ENCODE results near the gene CHCHD4. TPM values are rescaled to one million over a fixed set of nuclear protein-coding genes. Genes with fewer than 3 reads are reported as not detected.
"Not testable (repeated sequence)": the region's sequence is repeated elsewhere in the genome, so short reads cannot be mapped to it uniquely, and the experiment has no call there.

CHCHD4 gene
- total RNA-seq, 2 donors from 2014 or later = 2.7 to 3.6 TPM

DNA sequence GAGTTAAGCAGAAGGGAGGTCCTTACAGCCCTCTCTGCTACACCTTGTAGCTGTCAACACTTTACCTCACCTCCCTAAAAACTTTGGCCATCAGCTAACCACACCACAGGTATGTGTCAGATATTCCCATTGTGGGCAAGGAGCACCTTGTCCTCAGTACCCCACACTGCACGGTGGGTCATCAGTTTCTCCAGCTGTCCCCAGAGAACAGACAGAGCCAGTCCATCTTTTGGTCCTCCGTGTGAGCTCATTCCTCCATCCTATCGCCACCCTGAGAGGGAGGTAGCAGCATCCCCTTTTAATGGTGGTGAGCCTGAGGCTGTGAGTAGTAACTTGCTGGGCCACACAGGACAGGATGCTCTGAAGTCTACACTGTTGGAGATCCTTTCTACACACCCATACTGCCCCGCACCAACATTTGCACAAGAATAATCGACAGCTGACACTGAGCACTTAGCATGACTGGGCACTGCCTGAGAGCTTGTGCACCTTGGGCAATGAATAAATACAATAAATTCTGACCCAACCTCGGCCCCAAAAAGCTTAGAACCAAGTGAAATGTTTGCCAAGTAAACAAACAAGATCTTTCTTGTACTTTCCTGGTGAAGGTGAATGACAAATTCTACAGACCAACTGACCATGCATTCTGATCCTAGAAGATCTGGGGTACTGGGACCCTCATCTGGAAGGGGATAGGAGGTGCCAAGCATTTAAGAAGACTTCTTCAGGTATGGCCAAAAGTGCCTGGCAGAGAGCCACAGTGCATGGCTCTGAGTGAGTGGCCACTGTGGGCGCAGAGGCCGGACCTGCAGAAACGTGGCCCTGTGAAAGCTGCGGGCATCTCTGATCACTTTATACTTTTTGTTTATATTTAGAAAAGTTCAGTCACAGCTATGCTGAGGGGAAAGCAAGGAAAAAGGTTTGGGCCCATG lies 6.9 kb downstream of the CHCHD4 start:
- no peaks in the 10 kb centered on the region for H3K27me3 Mint-ChIP-seq
- H3K4me1 Mint-ChIP-seq = peaks cover 12% of the 10 kb centered on the region
- no peaks in the 10 kb centered on the region for H3K9me3 ChIP-seq (ENCODE audit: control insufficient read depth, low read length, poor library complexity, severe bottlenecking)
- no peak overlapping the region for H3K27ac Mint-ChIP-seq
- DNase-seq (no peak), ATAC-seq (no peak)
- H3K36me3 Mint-ChIP-seq (ENCODE audit: low read depth) = peaks cover 9% of the 10 kb centered on the region
- no peak overlapping the region for H3K4me3 Mint-ChIP-seq

DNA sequence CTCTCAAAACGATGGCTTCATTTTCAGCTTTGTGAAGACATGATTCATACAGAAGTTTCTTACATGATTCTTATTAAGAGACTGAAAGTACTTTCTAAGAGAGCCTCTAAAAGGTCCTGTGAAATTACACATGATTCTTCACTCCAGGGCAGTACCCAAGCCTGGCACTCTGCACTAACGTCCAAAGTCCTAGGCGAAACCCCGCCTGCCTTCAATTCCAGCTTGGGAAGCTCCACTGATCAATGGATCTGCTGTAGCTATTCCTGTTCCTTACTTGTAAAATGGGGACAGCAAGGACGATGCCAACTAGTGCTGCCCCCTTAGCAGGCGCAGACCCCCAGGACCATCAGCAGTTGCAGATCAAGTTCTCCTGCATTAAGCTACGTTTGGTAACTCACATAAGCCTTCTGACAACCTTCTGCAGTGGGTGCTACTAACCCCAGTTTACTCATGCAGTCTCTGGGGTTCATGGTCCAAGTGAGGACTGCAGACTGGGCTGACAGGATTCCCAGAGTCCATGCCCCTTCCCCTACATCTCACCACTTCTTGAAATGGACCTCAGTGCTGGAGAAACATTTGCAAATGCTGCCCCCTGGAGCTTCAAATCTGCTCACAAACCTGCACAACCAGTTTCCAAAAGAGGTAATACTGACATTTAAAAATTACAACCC lies 10.6 kb downstream of the CHCHD4 start:
- Mint-ChIP-seq H3K27ac (no peak overlapping the region), H3K4me1 (no peaks in the 10 kb centered on the region), H3K4me3 (no peak overlapping the region), H3K36me3 (ENCODE audit: low read depth) (peaks cover 2% of the 10 kb centered on the region), H3K27me3 (no peaks in the 10 kb centered on the region)
- ATAC-seq = no peak
- no peaks in the 10 kb centered on the region for H3K9me3 ChIP-seq (ENCODE audit: control insufficient read depth, low read length, poor library complexity, severe bottlenecking)
- no peak for DNase-seq

DNA sequence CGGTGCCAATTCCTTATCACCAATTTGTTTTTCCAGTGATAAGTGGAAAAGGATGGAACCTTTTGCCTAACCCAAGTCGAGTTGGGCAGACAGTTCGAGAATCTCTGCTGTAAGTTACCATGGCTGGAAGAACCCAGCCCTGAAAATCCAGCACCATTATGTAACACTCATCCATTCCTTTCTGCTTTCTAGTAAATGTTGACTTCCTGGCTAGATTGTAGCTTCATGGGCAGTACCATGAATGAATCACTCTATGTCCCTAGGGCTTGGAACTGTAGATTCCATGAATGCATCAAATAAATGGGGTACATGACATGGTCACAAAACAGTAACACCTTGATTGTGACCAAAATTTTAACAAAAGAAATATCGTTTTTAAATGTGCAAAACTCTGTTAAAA lies 14.0 kb downstream of the CHCHD4 start:
- no peak overlapping the region for H3K27ac Mint-ChIP-seq
- no peaks in the 10 kb centered on the region for H3K27me3 Mint-ChIP-seq
- no peaks in the 10 kb centered on the region for H3K9me3 ChIP-seq (ENCODE audit: control insufficient read depth, low read length, poor library complexity, severe bottlenecking)
- no peak overlapping the region for H3K4me3 Mint-ChIP-seq
- peaks cover 2% of the 10 kb centered on the region for H3K36me3 Mint-ChIP-seq (ENCODE audit: low read depth)
- peaks cover 1% of the 10 kb centered on the region for H3K4me1 Mint-ChIP-seq
- DNase-seq = no peak
- ATAC-seq = no peak

DNA sequence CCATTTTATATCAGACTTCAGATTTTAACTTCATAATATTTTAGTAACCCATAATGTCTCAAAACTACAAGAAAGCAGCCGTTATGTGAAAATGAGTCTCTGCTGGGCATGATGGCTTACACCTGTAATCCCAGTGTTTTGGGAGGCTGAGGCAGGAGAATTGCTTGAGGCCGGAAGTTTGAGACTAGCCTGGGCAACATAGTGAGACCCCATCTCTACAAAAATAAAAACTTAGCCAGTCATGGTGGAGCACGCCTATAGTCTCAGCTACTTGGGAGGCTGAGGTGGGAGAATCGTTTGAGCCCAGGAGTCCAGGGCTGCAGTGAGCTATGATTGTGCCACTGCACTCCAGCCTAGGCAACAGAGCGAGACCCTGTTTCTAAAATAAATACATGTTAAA lies 14.8 kb downstream of the CHCHD4 start:
- not testable (repeated sequence) for ATAC-seq; DNase-seq; H3K9me3 ChIP-seq (ENCODE audit: control insufficient read depth, low read length, poor library complexity, severe bottlenecking); H3K4me3 Mint-ChIP-seq; H3K36me3 Mint-ChIP-seq (ENCODE audit: low read depth); H3K27me3 Mint-ChIP-seq; H3K4me1 Mint-ChIP-seq; H3K27ac Mint-ChIP-seq

DNA sequence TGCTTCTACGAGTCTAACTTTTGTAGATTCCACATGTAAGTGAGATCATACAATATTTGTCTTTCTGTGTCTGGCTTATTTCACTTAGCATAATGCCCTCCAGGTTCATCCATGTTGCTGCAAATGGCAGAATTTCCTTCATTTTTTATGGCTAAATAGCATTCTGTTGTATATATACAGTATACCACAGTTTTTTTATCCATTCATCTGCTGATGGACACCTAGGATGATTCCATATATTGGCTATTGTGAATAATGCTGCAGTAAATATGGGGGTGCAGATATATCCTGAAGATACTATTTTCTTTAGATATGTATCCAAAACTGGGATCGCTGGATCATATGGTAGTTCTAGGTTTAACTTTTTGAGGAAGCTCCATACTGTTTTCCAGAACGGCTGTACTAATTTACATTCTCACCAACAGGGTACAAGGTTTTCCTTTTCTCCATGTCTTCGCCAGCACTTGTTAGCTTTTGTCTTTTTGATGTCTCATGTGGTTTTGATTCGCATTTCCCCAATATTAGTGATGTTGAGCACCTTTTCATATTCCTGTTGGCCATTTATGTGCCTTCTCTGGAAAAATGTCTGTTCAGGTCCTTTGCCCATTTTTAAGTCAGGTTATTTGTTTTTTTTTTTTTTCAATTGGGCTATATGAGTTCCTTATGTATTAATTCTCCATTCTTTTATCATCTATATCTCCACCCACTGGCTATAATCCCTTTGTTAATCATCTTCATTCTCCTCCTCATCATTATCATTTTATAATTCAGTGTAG lies 26.9 kb downstream of the CHCHD4 start:
- peaks cover 32% of the 10 kb centered on the region for H3K27me3 Mint-ChIP-seq
- ATAC-seq = no peak
- DNase-seq = no peak
- H3K4me3 Mint-ChIP-seq = no peak overlapping the region
- H3K27ac Mint-ChIP-seq = no peak overlapping the region
- no peaks in the 10 kb centered on the region for H3K9me3 ChIP-seq (ENCODE audit: control insufficient read depth, low read length, poor library complexity, severe bottlenecking)
- H3K4me1 Mint-ChIP-seq = no peaks in the 10 kb centered on the region
- H3K36me3 Mint-ChIP-seq (ENCODE audit: low read depth) = peaks cover 5% of the 10 kb centered on the region

DNA sequence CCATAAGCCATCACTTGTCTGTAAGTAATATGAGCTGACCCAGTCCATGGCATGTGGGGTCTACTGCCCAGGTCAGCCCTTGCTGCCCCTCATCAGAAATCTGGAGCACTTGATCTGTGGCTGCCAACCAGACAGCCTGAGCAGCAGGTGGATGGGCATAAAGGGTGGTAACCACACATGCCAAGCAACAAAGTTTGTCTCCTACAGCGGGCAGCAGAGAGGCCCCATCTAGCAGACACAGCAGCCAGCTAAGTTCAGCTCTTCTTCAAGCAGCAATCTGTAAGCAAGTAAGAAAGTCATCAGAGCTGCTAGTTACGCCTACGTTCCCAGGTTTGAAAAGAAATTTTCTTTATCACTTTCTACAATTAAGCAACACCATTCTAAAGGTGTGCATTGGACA lies 27.9 kb downstream of the CHCHD4 start:
- no peak for ATAC-seq
- no peaks in the 10 kb centered on the region for H3K9me3 ChIP-seq (ENCODE audit: control insufficient read depth, low read length, poor library complexity, severe bottlenecking)
- Mint-ChIP-seq H3K4me1 (no peaks in the 10 kb centered on the region), H3K27ac (no peak overlapping the region), H3K36me3 (ENCODE audit: low read depth) (peaks cover 5% of the 10 kb centered on the region), H3K4me3 (no peak overlapping the region), H3K27me3 (peaks cover 32% of the 10 kb centered on the region)
- no peak for DNase-seq

DNA sequence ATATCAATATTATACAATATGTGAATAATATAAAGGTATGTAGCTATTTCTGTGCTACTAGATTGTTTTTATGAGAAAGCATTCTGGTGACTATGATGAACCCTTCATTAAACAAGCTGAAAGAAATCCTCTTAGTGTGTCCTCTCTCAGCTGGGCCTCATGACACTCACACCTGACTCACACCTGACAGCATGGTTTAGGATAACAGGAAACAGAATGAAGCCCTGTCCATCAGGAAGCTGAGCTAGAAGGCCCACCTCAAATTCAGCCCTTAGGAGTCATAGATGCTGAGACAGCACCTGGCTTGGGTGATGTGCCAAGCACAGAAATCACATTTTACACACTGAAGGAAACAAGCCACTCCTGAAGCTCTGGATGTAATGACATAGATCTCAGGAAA lies 30.8 kb downstream of the CHCHD4 start:
- peaks cover 8% of the 10 kb centered on the region for H3K36me3 Mint-ChIP-seq (ENCODE audit: low read depth)
- peaks cover 42% of the 10 kb centered on the region for H3K27me3 Mint-ChIP-seq
- no peak for ATAC-seq
- DNase-seq = no peak
- no peaks in the 10 kb centered on the region for H3K4me1 Mint-ChIP-seq
- no peak overlapping the region for H3K4me3 Mint-ChIP-seq
- H3K27ac Mint-ChIP-seq = no peak overlapping the region
- H3K9me3 ChIP-seq (ENCODE audit: control insufficient read depth, low read length, poor library complexity, severe bottlenecking) = no peaks in the 10 kb centered on the region

DNA sequence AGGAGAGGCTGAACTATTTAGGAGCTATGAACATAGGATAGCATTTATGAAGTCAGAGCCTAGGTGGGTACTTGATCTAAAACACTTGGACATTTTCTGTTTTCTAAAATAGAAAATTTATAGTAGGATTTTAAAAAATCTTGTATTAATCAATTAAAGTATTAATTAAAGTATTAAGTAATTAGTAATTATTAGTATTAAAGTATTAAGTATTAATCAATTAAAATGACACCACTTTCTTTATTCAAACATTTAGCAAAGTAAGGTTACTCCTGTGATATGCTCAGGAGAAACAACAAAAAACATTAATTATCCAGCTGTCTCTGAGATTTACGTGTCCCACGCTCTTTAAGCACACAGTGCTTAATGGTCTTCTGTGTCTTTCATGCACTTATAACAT lies 32.2 kb downstream of the CHCHD4 start:
- H3K27ac Mint-ChIP-seq = no peak overlapping the region
- peaks cover 8% of the 10 kb centered on the region for H3K36me3 Mint-ChIP-seq (ENCODE audit: low read depth)
- ATAC-seq (no peak), DNase-seq (no peak)
- H3K27me3 Mint-ChIP-seq = peaks cover 43% of the 10 kb centered on the region
- H3K4me3 Mint-ChIP-seq = no peak overlapping the region
- H3K9me3 ChIP-seq (ENCODE audit: control insufficient read depth, low read length, poor library complexity, severe bottlenecking) = no peaks in the 10 kb centered on the region
- H3K4me1 Mint-ChIP-seq = no peaks in the 10 kb centered on the region

DNA sequence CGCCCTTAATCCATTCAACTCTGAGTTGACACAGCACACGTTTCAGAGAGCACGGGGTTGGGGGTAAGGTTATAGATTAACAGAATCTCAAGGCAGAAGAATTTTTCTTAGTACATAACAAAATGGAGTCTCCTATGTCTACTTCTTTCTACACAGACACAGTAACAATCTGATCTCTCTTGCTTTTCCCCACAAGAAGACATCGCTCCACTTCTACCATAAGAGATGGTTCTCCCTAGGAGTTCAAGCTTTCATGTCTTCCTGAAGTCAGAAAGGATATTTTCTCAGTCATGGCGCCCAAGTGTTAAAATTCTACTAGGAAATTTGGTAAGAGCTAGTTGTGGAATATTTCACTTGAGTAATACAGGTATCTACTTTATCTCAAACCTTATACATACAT lies 32.7 kb downstream of the CHCHD4 start:
- not testable (repeated sequence) for H3K4me3 Mint-ChIP-seq; H3K9me3 ChIP-seq (ENCODE audit: control insufficient read depth, low read length, poor library complexity, severe bottlenecking); ATAC-seq; H3K27ac Mint-ChIP-seq; H3K36me3 Mint-ChIP-seq (ENCODE audit: low read depth); H3K4me1 Mint-ChIP-seq; DNase-seq
- peaks cover 43% of the 10 kb centered on the region for H3K27me3 Mint-ChIP-seq

DNA sequence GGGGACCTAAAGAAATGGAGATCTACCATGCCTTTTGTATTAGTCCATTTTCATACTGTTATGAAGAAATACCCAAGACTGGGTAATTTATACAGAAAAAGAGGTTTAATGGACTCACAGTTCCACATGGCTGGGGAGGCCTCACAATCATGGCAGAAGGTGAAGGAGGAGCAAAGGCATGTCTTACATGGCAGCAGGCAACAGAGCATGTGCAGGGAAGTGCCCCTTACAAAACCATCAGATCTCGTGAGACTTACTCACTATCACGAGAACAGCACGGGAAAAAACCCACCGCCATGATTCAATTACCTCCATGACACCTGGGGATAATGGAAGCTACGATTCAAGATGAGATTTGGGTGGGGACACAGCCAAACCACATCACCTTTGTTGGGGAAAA lies 37.2 kb downstream of the CHCHD4 start:
- H3K4me3 Mint-ChIP-seq; ATAC-seq; DNase-seq; H3K9me3 ChIP-seq (ENCODE audit: control insufficient read depth, low read length, poor library complexity, severe bottlenecking); H3K4me1 Mint-ChIP-seq; H3K27ac Mint-ChIP-seq; H3K36me3 Mint-ChIP-seq (ENCODE audit: low read depth): not testable (repeated sequence)
- peaks cover 20% of the 10 kb centered on the region for H3K27me3 Mint-ChIP-seq

DNA sequence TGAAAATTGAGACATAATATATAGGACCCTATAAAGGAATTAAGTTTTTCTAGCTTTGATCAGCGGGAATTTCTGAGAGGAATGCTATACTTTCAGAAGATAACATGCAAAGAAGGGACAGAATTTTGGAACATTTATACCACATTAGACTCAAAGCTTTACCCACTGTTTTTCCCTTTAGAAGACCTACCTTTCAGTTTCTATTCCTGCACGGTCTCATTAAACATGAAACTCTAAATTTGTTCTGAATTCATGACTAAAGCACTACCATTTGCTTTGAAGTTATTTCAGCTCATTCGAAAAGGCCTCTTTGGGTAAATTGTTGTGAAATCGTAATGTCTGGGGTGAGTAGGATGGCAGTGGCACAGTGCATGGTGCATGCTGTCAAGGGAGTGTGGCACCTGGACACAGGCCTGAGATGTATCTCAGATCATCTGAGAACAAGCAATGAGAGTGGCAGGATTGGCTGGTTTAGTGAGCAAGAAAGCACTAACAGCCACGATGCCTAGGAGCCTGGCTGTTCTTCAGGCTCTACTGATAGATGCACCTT lies 42.5 kb downstream of the CHCHD4 start:
- H3K27me3 Mint-ChIP-seq = no peaks in the 10 kb centered on the region
- no peaks in the 10 kb centered on the region for H3K9me3 ChIP-seq (ENCODE audit: control insufficient read depth, low read length, poor library complexity, severe bottlenecking)
- no peaks in the 10 kb centered on the region for H3K36me3 Mint-ChIP-seq (ENCODE audit: low read depth)
- DNase-seq = no peak
- peaks cover 3% of the 10 kb centered on the region for H3K4me1 Mint-ChIP-seq
- no peak for ATAC-seq
- H3K4me3 Mint-ChIP-seq = no peak overlapping the region
- H3K27ac Mint-ChIP-seq = no peak overlapping the region

DNA sequence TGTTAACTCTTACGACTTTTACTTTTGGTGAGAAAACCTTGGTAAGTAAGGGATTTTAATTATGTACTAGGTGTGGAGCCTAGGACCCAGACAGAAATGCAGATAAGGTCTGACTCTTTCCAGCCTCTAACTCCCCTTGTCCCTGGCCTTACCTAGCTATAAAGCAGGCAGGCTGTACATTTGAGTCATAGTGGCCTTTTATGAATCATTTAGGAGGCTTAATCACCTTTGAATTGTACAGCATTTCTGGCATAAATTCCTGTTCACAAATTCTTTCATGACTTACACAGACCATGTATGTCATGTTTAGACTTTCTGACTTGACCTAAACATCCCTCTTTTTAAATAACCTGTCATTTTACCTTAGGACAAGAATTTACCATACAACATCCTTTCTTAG lies 47.4 kb downstream of the CHCHD4 start:
- no peak for ATAC-seq
- no peaks in the 10 kb centered on the region for H3K27me3 Mint-ChIP-seq
- peaks cover 2% of the 10 kb centered on the region for H3K4me1 Mint-ChIP-seq
- no peak overlapping the region for H3K27ac Mint-ChIP-seq
- DNase-seq = no peak
- no peaks in the 10 kb centered on the region for H3K9me3 ChIP-seq (ENCODE audit: control insufficient read depth, low read length, poor library complexity, severe bottlenecking)
- no peak overlapping the region for H3K4me3 Mint-ChIP-seq
- no peaks in the 10 kb centered on the region for H3K36me3 Mint-ChIP-seq (ENCODE audit: low read depth)

DNA sequence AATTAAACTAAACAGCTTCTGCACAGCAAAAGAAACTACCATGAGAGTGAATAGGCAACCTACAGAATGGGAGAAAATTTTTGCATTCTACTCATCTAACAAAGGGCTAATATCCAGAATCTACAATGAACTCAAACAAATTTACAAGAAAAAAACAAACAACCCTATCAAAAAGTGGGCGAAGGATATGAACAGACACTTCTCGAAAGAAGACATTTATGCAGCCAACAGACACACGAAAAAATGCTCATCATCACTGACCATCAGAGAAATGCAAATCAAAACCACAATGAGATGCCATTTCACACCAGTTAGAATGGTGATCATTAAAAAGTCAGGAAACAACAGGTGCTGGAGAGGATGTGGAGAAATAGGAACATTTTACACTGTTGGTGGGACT lies 49.4 kb downstream of the CHCHD4 start:
- not testable (repeated sequence) for DNase-seq; H3K27ac Mint-ChIP-seq; H3K4me1 Mint-ChIP-seq; H3K36me3 Mint-ChIP-seq (ENCODE audit: low read depth); H3K27me3 Mint-ChIP-seq; ATAC-seq; H3K4me3 Mint-ChIP-seq; H3K9me3 ChIP-seq (ENCODE audit: control insufficient read depth, low read length, poor library complexity, severe bottlenecking)

Measured in T-helper 17 cell (primary cell).